Measurements from ENCODE around the gene RCOR3.

Gene RCOR3

DNA sequence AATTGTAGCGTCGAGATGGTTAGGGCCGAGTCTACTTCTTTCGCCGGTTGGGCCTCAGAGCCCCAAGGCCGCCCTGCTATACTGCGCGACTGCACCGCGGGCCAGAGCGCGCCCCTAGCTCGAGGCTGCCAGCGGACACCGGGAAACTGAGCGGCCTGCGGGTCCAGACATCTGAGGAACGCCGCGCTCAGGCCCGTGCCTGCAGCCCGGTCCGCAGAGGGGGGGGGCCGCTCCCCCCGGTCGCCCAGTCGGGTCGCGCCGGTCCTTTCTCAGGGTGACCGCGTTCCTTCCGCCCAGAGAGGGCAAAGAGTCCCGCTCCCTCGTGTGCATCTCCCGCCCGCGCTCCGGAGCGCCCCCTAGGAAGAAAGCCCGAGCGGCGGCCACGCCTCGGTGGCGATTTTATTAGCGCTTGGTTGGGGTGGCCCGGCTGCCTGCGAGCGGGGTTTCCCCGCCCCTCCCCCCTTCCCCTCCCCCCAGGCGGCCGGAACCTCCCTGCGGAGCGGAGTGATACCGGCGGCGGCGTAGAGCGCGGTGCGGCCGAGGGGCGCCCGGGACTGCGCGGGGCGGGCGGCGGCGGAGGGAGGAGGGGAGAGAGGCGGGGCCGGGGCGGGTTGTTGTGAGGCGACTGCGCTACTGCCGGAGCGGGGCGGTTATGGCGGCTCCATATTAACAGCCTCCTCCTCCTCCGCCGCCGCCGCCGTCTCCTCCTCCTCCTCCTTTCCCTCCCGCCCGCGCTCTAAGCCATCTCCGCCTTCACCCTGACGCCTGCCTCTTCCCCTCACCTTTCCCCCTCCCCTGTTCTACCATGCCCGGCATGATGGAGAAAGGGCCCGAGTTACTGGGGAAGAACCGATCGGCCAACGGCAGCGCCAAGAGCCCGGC lies at the start of gene RCOR3:
TSS of gene RCOR3 (plus strand) at position 611 of the 882 bp plus-strand sequence. CDS start at position 806, 195 bp downstream.
- H3K9ac ChIP-seq (ENCODE audit: low read length): peak within 1 kb of the TSS; percentile 94
- no peaks in the 10 kb centered on the region for H3K9me3 ChIP-seq (ENCODE audit: insufficient read depth, low read length)
- peak within 1 kb of the TSS; percentile 84 for H2AFZ ChIP-seq (ENCODE audit: low read depth, low read length, severe bottlenecking)
- TF ChIP-seq EZH2phosphoT487 (conservative IDR thresholded peaks at IDR 0.05; ENCODE audit: low read length): no peak
- TF ChIP-seq, protein P1, sequence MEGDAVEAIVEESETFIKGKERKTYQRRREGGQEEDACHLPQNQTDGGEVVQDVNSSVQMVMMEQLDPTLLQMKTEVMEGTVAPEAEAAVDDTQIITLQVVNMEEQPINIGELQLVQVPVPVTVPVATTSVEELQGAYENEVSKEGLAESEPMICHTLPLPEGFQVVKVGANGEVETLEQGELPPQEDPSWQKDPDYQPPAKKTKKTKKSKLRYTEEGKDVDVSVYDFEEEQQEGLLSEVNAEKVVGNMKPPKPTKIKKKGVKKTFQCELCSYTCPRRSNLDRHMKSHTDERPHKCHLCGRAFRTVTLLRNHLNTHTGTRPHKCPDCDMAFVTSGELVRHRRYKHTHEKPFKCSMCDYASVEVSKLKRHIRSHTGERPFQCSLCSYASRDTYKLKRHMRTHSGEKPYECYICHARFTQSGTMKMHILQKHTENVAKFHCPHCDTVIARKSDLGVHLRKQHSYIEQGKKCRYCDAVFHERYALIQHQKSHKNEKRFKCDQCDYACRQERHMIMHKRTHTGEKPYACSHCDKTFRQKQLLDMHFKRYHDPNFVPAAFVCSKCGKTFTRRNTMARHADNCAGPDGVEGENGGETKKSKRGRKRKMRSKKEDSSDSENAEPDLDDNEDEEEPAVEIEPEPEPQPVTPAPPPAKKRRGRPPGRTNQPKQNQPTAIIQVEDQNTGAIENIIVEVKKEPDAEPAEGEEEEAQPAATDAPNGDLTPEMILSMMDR (IDR thresholded peaks at IDR 0.05; ENCODE audit: insufficient read depth, low read length, poor library complexity, severe bottlenecking): peak; percentile 26
- H3K27me3 ChIP-seq (ENCODE audit: low read length): no peaks in the 10 kb centered on the region
- peaks cover under 1% of the 10 kb centered on the region; the same call in 1 of the 2 replicates for H4K20me1 ChIP-seq (ENCODE audit: low read depth, low read length)
- H3K4me3 ChIP-seq (ENCODE audit: insufficient read depth, low read length, poor library complexity, severe bottlenecking): peak within 1 kb of the TSS; percentile 100
- H3K79me2 ChIP-seq (ENCODE audit: insufficient read depth, low read length): peaks cover 35% of the 10 kb centered on the region
- peak within 1 kb of the TSS; percentile 98 for H3K27ac ChIP-seq (ENCODE audit: low read depth, low read length)
- H3K9me2 ChIP-seq (replicated peaks; ENCODE audit: insufficient read depth, low read length): no peaks in the 10 kb centered on the region
- H3F3A ChIP-seq (ENCODE audit: insufficient read depth): peaks cover 13% of the 10 kb centered on the region; the same call in 1 of the 2 replicates
- H3K4me2 ChIP-seq (ENCODE audit: low read depth, low read length, poor library complexity, severe bottlenecking): peak within 1 kb of the TSS; percentile 87
- H3K36me3 ChIP-seq (ENCODE audit: low read length): peaks cover 9% of the 10 kb centered on the region; the same call in 1 of the 2 replicates

DNA sequence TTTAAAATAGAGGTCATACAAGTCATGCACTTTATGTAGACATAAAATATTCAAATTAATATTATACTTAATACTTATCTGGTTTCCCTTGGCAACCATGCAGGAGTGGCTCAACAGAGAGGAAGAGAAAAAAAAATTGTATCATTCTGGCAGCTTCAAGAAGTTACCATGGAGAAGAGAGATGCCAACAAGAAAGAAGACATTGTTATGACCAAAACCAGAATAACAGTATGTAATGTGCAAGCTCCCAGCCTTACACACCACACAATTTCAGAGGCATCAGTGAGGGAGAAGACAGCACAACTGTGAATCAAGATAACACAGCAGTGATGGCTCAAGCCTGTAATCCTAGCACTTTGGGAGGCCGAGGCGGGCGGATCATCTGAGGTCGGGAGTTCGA lies 49.1 kb upstream of the RCOR3 start:
- TF ChIP-seq, protein P1 (IDR thresholded peaks at IDR 0.05; ENCODE audit: insufficient read depth, low read length, poor library complexity, severe bottlenecking): no peak
- no peak for TF ChIP-seq EZH2phosphoT487 (conservative IDR thresholded peaks at IDR 0.05; ENCODE audit: low read length)
- Histone ChIP-seq H3K4me2 (ENCODE audit: low read depth, low read length, poor library complexity, severe bottlenecking) (no peak overlapping the region), H3K9ac (ENCODE audit: low read length) (no peak overlapping the region), H3K27me3 (ENCODE audit: low read length) (no peaks in the 10 kb centered on the region), H3K9me3 (ENCODE audit: insufficient read depth, low read length) (no peaks in the 10 kb centered on the region; the same call in 1 of the 2 replicates), H2AFZ (ENCODE audit: low read depth, low read length, severe bottlenecking) (no peak overlapping the region), H3F3A (ENCODE audit: insufficient read depth) (no peaks in the 10 kb centered on the region), H3K9me2 (replicated peaks; ENCODE audit: insufficient read depth, low read length) (no peaks in the 10 kb centered on the region), H3K36me3 (ENCODE audit: low read length) (no peaks in the 10 kb centered on the region), H3K4me3 (ENCODE audit: insufficient read depth, low read length, poor library complexity, severe bottlenecking) (no peak overlapping the region), H4K20me1 (ENCODE audit: low read depth, low read length) (no peaks in the 10 kb centered on the region), H3K27ac (ENCODE audit: low read depth, low read length) (no peak overlapping the region), H3K79me2 (ENCODE audit: insufficient read depth, low read length) (no peaks in the 10 kb centered on the region)

GRCh38 chr1:211210965-211211364 lies 48.2 kb upstream of the RCOR3 start:
- Histone ChIP-seq H3K9me2 (replicated peaks; ENCODE audit: insufficient read depth, low read length) (no peaks in the 10 kb centered on the region), H3F3A (ENCODE audit: insufficient read depth) (no peaks in the 10 kb centered on the region), H3K9ac (ENCODE audit: low read length) (no peak overlapping the region), H3K4me2 (ENCODE audit: low read depth, low read length, poor library complexity, severe bottlenecking) (no peak overlapping the region), H2AFZ (ENCODE audit: low read depth, low read length, severe bottlenecking) (no peak overlapping the region), H3K36me3 (ENCODE audit: low read length) (no peaks in the 10 kb centered on the region), H3K79me2 (ENCODE audit: insufficient read depth, low read length) (no peaks in the 10 kb centered on the region), H3K9me3 (ENCODE audit: insufficient read depth, low read length) (no peaks in the 10 kb centered on the region; the same call in 1 of the 2 replicates), H4K20me1 (ENCODE audit: low read depth, low read length) (no peaks in the 10 kb centered on the region), H3K27me3 (ENCODE audit: low read length) (no peaks in the 10 kb centered on the region), H3K4me3 (ENCODE audit: insufficient read depth, low read length, poor library complexity, severe bottlenecking) (no peak overlapping the region), H3K27ac (ENCODE audit: low read depth, low read length) (no peak overlapping the region)
- TF ChIP-seq, protein P1 (IDR thresholded peaks at IDR 0.05; ENCODE audit: insufficient read depth, low read length, poor library complexity, severe bottlenecking): no peak
- TF ChIP-seq EZH2phosphoT487 (conservative IDR thresholded peaks at IDR 0.05; ENCODE audit: low read length): no peak

Measured in SU-DHL-6 (cell line).